ENCODE measurements around the gene NRTN. TPM values are rescaled to one million over a fixed set of nuclear protein-coding genes. Genes with fewer than 3 reads are reported as not detected.
"Not testable (repeated sequence)": the region's sequence is repeated elsewhere in the genome, so short reads cannot be mapped to it uniquely, and the experiment has no call there.

Gene NRTN
- polyA plus RNA-seq, 12 donors = 0.14 to 4.2 (median 0.33) TPM; not detected in 3

DNA sequence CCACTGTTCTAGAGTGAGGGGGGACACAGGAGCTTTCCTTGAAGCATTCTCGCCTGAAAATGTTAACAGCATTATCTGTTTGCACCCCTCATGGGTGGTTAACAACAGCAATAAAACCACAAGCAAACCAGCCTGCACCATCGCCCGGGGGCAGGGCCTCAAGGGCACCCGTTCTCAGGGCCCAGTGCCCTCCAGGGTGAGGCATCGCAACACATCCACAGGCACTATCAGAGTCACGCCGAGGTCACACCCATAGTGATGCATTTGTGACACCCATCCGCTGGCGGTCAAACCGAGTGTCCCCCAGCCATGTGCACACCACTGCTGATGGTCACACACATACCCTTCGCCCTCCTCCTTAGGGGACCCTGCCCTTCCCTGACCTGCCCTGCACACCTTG lies 60.9 kb downstream of the NRTN start:
- DNase-seq = no peak

- DNase-seq = no peak
Measured at GRCh38 chr19:5867201-5868136, 62.6 kb downstream of the NRTN start.

GRCh38 chr19:5870986-5871394 lies 66.1 kb downstream of the NRTN start:
- DNase-seq = no peak

DNA sequence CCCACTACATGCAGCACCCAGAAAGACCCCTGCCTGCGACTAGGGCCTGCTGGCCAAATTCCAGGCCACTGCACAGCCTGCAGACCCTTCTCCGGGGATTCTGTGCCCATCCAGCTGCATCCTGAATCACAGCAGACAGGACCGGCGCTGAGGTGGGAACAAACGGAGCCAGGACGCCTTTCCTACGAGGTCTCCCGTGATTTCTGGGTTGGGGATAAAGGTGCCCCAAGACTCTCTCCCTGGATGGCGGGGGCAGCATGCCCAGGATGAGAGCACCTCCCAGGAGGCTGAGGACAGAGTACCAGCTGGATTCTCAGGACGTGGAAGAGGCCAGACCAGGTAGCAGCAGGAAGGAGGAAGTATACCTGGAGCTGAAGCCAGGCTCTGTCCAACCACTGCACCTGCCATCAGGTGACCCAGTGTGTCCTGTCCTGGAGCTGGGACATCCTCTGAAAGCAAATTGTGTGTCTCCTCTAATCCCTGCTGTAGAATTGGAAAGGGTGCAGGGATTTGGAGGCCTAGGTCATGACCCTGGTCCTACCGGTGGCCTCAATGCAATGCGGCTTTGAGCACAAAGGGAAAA lies 68.8 kb downstream of the NRTN start:
- DNase-seq = no peak

DNA sequence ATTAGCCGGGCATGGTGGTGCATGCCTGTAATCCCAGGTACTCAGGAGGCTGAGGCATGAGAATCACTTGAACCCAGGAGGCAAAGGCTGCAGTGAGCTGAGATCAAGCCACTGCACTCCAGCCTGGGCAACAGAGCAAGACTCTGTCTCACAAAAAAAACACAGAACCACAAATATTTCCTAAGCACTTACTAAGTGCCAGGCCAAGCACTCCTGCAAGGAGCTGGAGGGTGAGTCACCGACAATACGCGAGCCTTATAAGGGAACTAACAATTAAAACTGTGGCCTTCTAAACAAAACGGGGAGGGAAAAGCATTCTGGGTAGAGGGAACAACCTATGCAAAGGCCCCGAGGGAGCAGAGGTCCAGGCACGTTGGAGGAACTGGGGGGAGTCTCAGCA lies 69.6 kb downstream of the NRTN start:
- DNase-seq = not testable (repeated sequence)

- DNase-seq = no peak
Measured at GRCh38 chr19:5877427-5877826, 72.6 kb downstream of the NRTN start.

DNA sequence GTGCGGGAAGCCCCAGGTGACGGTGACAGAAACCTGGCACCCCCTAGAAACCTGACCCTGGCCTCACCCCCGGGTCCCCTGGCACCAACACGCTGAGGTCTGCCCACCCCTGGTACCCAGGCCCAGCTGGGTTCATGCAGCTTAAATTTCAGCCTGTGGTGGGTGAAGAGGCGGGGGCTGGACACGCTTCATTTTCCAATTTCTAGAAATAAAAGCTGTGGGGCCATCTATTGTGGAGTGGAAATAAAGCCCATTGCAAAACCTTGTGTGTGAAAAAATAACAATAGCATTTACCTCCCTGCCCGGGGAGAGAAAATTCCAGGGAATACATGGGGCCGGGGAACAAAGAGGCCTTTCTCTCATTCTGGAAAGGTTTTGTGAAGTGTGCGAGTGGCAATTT lies 73.0 kb downstream of the NRTN start:
- no peak for DNase-seq

Other genes with a start within 250 kb of the NRTN start
- 1 to 10 TPM in 4 of 12 donors, under 1 TPM in 6, not detected in 2; 0.22 to 8.7 (median 0.71) TPM for gene TINCR, start 237.1 kb upstream of the NRTN start, polyA plus RNA-seq (ENCODE audit: insufficient read length in 12 of 12)
- gene SAFB2, start 182.3 kb upstream of the NRTN start, polyA plus RNA-seq (ENCODE audit: insufficient read length in 12 of 12) = 10 to 100 TPM in 11 of 12 donors, not detected in 1; 32.9 to 72.7 (median 45.3) TPM
- gene SAFB, start 182.0 kb upstream of the NRTN start, polyA plus RNA-seq (ENCODE audit: insufficient read length in 12 of 12) = 100 to 1,000 TPM in 3 of 12 donors, 10 to 100 TPM in 8, not detected in 1; 79.8 to 122 (median 90.3) TPM
- 100 to 1,000 TPM in 2 of 12 donors, 10 to 100 TPM in 9, not detected in 1; 58.2 to 116 (median 68.2) TPM for gene MICOS13, start 124.6 kb upstream of the NRTN start, polyA plus RNA-seq (ENCODE audit: insufficient read length in 12 of 12)
- 1 to 10 TPM in 10 of 12 donors, not detected in 2; 2.9 to 6.9 (median 4.9) TPM for gene HSD11B1L, start 124.0 kb upstream of the NRTN start, polyA plus RNA-seq (ENCODE audit: insufficient read length in 12 of 12)
- 1,000 to 10,000 TPM in 11 of 12 donors, 100 to 1,000 TPM in 1; 913 to 2,217 (median 1,062) TPM for gene RPL36, start 114.8 kb upstream of the NRTN start, polyA plus RNA-seq (ENCODE audit: insufficient read length in 12 of 12)
- gene LONP1, start 84.9 kb upstream of the NRTN start, polyA plus RNA-seq (ENCODE audit: insufficient read length in 12 of 12) = 10 to 100 TPM in 11 of 12 donors, not detected in 1; 35.6 to 60.1 (median 42.4) TPM
- under 1 TPM in 1 of 12 donors, not detected in 11; 0.20 TPM for gene CATSPERD, start 84.4 kb upstream of the NRTN start, polyA plus RNA-seq (ENCODE audit: insufficient read length in 12 of 12)
- 1 to 10 TPM in 8 of 12 donors, under 1 TPM in 2, not detected in 2; 0.62 to 4.4 (median 1.2) TPM for gene PRR22, start 20.3 kb upstream of the NRTN start, polyA plus RNA-seq (ENCODE audit: insufficient read length in 12 of 12)
- 10 to 100 TPM in 11 of 12 donors, not detected in 1; 13.3 to 29.3 (median 17.7) TPM for gene DUS3L, start 13.9 kb upstream of the NRTN start, polyA plus RNA-seq (ENCODE audit: insufficient read length in 12 of 12)
- gene FUT6, start 34.6 kb downstream of the NRTN start, polyA plus RNA-seq (ENCODE audit: insufficient read length in 12 of 12) = under 1 TPM in 3 of 12 donors, not detected in 9; 0.15 to 0.40 (median 0.16) TPM
- gene FUT3, start 46.4 kb downstream of the NRTN start, polyA plus RNA-seq (ENCODE audit: insufficient read length in 12 of 12) = 1 to 10 TPM in 1 of 12 donors, under 1 TPM in 5, not detected in 6; 0.15 to 1.4 (median 0.42) TPM
- under 1 TPM in 2 of 12 donors, not detected in 10; 0.11 to 0.21 TPM for gene FUT5, start 65.5 kb downstream of the NRTN start, polyA plus RNA-seq (ENCODE audit: insufficient read length in 12 of 12)
- 100 to 1,000 TPM in 11 of 12 donors, not detected in 1; 138 to 197 (median 162) TPM for gene NDUFA11, start 98.7 kb downstream of the NRTN start, polyA plus RNA-seq (ENCODE audit: insufficient read length in 12 of 12)
- gene VMAC, start 99.8 kb downstream of the NRTN start, polyA plus RNA-seq (ENCODE audit: insufficient read length in 12 of 12) = 1 to 10 TPM in 11 of 12 donors, not detected in 1; 2.1 to 6.3 (median 4.0) TPM
- 1 to 10 TPM in 11 of 12 donors, not detected in 1; 2.6 to 9.3 (median 4.8) TPM for gene CAPS, start 109.2 kb downstream of the NRTN start, polyA plus RNA-seq (ENCODE audit: insufficient read length in 12 of 12)
- gene RANBP3, start 173.1 kb downstream of the NRTN start, polyA plus RNA-seq (ENCODE audit: insufficient read length in 12 of 12) = 10 to 100 TPM in 11 of 12 donors, not detected in 1; 36.6 to 89.2 (median 43.6) TPM

Data from muscle of arm (tissue), 12 donors.